HUES48 (cell line): ENCODE measurements around the gene SLC35F3.

ENCODE experiments used
- H3K27ac ChIP-seq: one replicate; pipeline ENCODE4 v1.7.0; 2013; ENCODE audit warnings: low read depth, low read length, inconsistent platforms
- H3K27me3 ChIP-seq: 2 replicates; pipeline ENCODE4 v1.6.1; 2013; ENCODE audit warnings: mild to moderate bottlenecking, low read length; ENCODE audit not compliant: control insufficient read depth, insufficient read depth
- H3K36me3 ChIP-seq: 2 replicates; pipeline ENCODE4 v1.6.1; 2013; ENCODE audit warnings: low read length; ENCODE audit not compliant: control insufficient read depth, insufficient read depth
- H3K4me1 ChIP-seq: 2 replicates; pipeline ENCODE4 v1.6.1; 2013; ENCODE audit warnings: mild to moderate bottlenecking, low read length; ENCODE audit not compliant: control insufficient read depth, insufficient read depth
- H3K4me3 ChIP-seq: 2 replicates; pipeline ENCODE4 v1.5.1; 2013; ENCODE audit warnings: mild to moderate bottlenecking, low read depth, low read length
- H3K9ac ChIP-seq: 2 replicates; pipeline ENCODE4 v1.6.1; 2013; ENCODE audit warnings: mild to moderate bottlenecking, low read depth, low read length, moderate library complexity
- H3K9me3 ChIP-seq: 2 replicates; pipeline ENCODE4 v1.6.1; 2013; ENCODE audit warnings: low read length; ENCODE audit not compliant: control insufficient read depth, insufficient read depth

The SLC35F3 gene

GRCh38 chr1:234322097-234322496 lies 417.6 kb downstream of the SLC35F3 start:
- H3K9ac ChIP-seq: no peak overlapping the region
- H3K36me3 ChIP-seq: no peaks in the 10 kb centered on the region
- no peak overlapping the region for H3K27ac ChIP-seq
- H3K9me3 ChIP-seq: no peaks in the 10 kb centered on the region
- peaks cover 6% of the 10 kb centered on the region for H3K27me3 ChIP-seq
- H3K4me1 ChIP-seq: peaks cover 7% of the 10 kb centered on the region; the same call in 1 of the 2 replicates
- no peak overlapping the region for H3K4me3 ChIP-seq

- no peaks in the 10 kb centered on the region for H3K36me3 ChIP-seq
- H3K4me3 ChIP-seq: no peak overlapping the region
- H3K4me1 ChIP-seq: peaks cover 4% of the 10 kb centered on the region; the same call in 1 of the 2 replicates
- H3K9me3 ChIP-seq: no peaks in the 10 kb centered on the region
- no peak overlapping the region for H3K9ac ChIP-seq
- peaks cover 6% of the 10 kb centered on the region for H3K27me3 ChIP-seq
- H3K27ac ChIP-seq: no peak overlapping the region
These were observed 418.5 kb downstream of the SLC35F3 start for GRCh38 chr1:234322979-234323378.

DNA sequence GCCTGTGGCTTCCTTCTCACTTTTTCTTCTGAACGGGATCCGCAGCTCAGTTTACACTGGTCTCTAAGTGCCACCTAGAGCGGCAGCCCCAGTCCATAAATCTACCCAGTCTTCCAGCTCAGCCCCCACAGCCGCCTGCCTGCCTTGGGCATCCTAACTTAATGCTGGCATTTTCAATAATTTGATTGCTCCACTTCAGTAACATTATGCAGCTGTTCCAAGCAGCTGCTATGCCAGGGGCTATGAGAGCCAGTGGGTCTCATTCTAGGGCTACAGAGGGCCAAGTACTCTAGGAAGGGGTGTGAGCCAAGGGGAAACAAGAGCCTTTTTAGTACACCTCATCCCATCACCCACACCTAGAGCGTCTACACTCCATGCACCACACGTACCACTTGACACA lies 420.3 kb downstream of the SLC35F3 start:
- H3K4me3 ChIP-seq: no peak overlapping the region
- peaks cover 4% of the 10 kb centered on the region; the same call in 1 of the 2 replicates for H3K4me1 ChIP-seq
- no peak overlapping the region for H3K9ac ChIP-seq
- no peak overlapping the region for H3K27ac ChIP-seq
- peaks cover 6% of the 10 kb centered on the region for H3K27me3 ChIP-seq
- H3K36me3 ChIP-seq: no peaks in the 10 kb centered on the region
- H3K9me3 ChIP-seq: no peaks in the 10 kb centered on the region

DNA sequence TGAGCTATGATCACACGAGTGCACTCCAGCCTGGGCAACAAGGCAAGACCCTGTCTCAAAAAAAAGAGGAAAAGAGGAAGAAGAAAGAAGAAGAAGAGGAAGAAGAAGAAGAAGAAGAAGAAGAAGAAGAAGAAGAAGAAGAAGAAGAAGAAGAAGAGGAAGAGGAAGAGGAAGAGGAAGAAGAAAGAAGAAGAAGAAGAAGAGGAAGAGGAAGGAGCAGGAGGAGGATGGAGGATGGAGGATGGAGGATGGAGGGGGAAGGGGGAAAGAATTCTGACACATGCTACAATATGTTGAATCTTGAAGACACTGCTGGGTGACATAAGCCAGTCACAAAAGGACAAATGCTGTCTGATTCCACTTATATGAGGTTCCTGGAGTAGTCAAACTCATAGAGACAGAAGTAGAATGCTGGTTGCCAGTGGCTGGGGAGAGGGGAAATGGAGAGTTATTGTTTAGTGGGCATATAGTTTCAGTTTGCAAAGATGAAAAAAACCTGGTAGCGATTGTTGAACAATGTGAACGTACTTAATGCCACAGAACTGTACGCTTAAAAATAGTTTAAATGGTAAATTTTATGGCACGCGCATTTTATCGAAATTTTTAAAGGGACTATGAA lies 421.5 kb downstream of the SLC35F3 start:
- no peak overlapping the region for H3K27ac ChIP-seq
- H3K27me3 ChIP-seq: peaks cover 6% of the 10 kb centered on the region
- H3K4me3 ChIP-seq: peak overlapping the region; percentile 43; the same call in 1 of the 2 replicates
- no peaks in the 10 kb centered on the region for H3K36me3 ChIP-seq
- H3K9me3 ChIP-seq: no peaks in the 10 kb centered on the region
- H3K4me1 ChIP-seq: peaks cover 4% of the 10 kb centered on the region; the same call in 1 of the 2 replicates
- H3K9ac ChIP-seq: no peak overlapping the region

GRCh38 chr1:234326497-234327366 lies 422.3 kb downstream of the SLC35F3 start:
- no peak overlapping the region for H3K9ac ChIP-seq
- H3K4me1 ChIP-seq: peaks cover 4% of the 10 kb centered on the region; the same call in 1 of the 2 replicates
- peaks cover 6% of the 10 kb centered on the region for H3K27me3 ChIP-seq
- H3K36me3 ChIP-seq: no peaks in the 10 kb centered on the region
- H3K27ac ChIP-seq: no peak overlapping the region
- H3K9me3 ChIP-seq: no peaks in the 10 kb centered on the region
- H3K4me3 ChIP-seq: peak overlapping the region; percentile 43; the same call in 1 of the 2 replicates

- Histone ChIP-seq H3K4me1 (peaks cover 4% of the 10 kb centered on the region; the same call in 1 of the 2 replicates), H3K27me3 (peaks cover 6% of the 10 kb centered on the region), H3K9ac (no peak overlapping the region), H3K27ac (no peak overlapping the region), H3K36me3 (no peaks in the 10 kb centered on the region), H3K9me3 (no peaks in the 10 kb centered on the region), H3K4me3 (no peak overlapping the region)
These were observed 423.2 kb downstream of the SLC35F3 start for GRCh38 chr1:234327577-234328164.

DNA sequence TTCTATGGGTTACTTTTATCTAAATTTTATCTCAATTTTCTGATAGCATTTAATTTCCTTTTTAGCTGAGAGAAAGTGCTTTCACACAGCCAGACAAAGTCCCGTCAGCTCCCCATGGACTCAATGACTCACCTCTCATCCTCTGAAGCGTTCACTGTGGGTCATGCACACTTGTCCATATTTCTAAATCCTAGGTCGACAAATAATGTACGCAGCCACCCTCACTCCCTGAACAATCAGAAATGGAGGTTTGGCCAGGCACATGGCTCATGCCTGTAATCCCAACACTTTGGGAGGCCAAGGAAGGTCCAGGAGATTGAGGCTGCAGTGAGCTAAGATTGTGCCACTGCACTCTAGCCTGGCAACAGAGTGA lies 426.4 kb downstream of the SLC35F3 start:
- Histone ChIP-seq H3K4me1 (peaks cover 4% of the 10 kb centered on the region; the same call in 1 of the 2 replicates), H3K9me3 (no peaks in the 10 kb centered on the region), H3K4me3 (no peak overlapping the region), H3K27me3 (peaks cover 6% of the 10 kb centered on the region), H3K27ac (no peak overlapping the region), H3K9ac (no peak overlapping the region), H3K36me3 (no peaks in the 10 kb centered on the region)

DNA sequence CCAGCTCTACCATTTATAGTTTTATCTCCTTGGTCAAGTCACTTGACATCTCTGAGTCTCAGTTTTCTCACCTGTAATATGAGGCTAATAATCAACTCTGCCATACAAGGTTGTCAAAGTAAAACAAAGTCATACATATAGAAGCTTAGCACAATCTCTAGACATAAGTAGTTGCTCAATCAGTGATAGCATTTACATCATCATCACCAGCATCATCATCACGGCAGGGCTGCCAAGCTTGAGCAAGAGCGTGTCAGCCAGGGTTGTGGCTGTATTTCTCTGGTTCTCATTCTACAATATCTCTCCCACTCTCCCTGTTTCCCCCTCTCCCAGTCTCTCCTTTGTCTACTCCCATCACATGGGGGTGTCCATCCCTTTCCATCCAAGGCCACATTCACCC lies 427.0 kb downstream of the SLC35F3 start:
- Histone ChIP-seq H3K4me1 (peaks cover 4% of the 10 kb centered on the region; the same call in 1 of the 2 replicates), H3K36me3 (no peaks in the 10 kb centered on the region), H3K27ac (no peak overlapping the region), H3K9ac (no peak overlapping the region), H3K4me3 (no peak overlapping the region), H3K9me3 (peaks cover 4% of the 10 kb centered on the region; the same call in 1 of the 2 replicates), H3K27me3 (no peaks in the 10 kb centered on the region)

DNA sequence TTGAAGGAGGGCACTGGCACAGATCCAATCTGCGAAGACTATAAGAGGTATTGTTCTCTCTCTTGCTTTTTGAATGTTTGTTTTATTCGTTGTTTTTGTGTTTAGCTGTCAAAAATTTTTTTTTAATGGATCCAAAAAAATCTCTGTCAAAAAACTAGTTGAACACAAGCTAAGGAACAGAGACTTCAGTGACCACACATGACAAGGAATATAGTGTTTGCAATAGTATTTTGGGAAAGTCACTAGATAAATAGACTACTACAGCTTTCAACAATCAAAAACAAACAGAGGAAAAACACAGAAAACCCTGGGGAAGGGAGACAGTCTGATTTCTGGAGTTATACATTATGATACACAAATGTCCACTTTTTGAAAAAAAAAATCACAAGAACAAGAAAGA lies 431.9 kb downstream of the SLC35F3 start:
- Histone ChIP-seq H3K4me3 (no peak overlapping the region), H3K27me3 (no peaks in the 10 kb centered on the region), H3K9me3 (peaks cover 14% of the 10 kb centered on the region), H3K36me3 (no peaks in the 10 kb centered on the region), H3K27ac (no peak overlapping the region), H3K9ac (no peak overlapping the region), H3K4me1 (no peaks in the 10 kb centered on the region)

- Histone ChIP-seq H3K4me1 (no peaks in the 10 kb centered on the region), H3K27me3 (no peaks in the 10 kb centered on the region), H3K36me3 (no peaks in the 10 kb centered on the region), H3K9me3 (peaks cover 14% of the 10 kb centered on the region), H3K9ac (no peak overlapping the region), H3K4me3 (no peak overlapping the region), H3K27ac (no peak overlapping the region)
These were observed 432.8 kb downstream of the SLC35F3 start for GRCh38 chr1:234337233-234337632.

GRCh38 chr1:234340528-234340927 lies 436.1 kb downstream of the SLC35F3 start:
- no peak overlapping the region for H3K4me3 ChIP-seq
- H3K36me3 ChIP-seq: no peaks in the 10 kb centered on the region
- no peak overlapping the region for H3K9ac ChIP-seq
- no peaks in the 10 kb centered on the region for H3K4me1 ChIP-seq
- no peak overlapping the region for H3K27ac ChIP-seq
- H3K9me3 ChIP-seq: peaks cover 14% of the 10 kb centered on the region
- no peaks in the 10 kb centered on the region for H3K27me3 ChIP-seq
